ENCODE measurements around the gene KIAA0825.
A peak's percentile ranks its signal among the peaks of the same experiment; 100 is the strongest.
"Not testable (repeated sequence)": the region's sequence is repeated elsewhere in the genome, so short reads cannot be mapped to it uniquely, and the experiment has no call there.

Gene KIAA0825

DNA sequence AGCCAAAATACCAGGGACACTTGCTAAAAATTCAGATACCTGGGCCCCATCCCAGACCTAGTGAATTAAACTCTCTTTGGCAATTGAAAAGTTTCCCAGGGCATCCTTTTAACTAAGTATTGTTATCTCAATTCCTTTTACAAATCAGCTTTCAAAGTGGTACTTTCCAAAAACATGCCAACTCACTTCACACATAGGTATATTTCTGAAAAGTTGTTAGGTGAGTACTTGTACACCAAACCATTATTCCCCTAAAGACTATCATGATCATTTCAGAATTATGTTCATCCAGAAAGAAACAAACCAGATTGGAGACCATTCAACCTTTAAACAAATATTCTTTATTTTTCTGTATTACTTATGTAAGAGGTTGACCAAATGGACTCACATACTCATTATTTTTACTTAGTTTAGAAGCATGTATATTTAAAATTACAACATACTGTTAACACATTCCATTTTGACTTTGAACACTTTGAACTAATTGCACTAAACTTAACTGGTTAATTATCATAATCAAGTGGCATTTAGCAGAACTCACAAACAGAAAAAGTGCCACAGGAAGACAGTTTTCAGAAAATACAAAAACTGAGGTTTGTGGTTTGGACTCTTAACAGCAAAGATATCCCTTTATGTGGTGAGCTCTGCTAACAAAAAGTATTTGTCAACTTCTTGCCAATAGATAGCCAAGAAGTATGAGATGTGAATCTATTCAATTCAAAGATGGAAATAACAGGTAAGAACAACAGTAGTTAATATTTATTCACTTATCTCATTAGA, 40.7 kb downstream of the KIAA0825 start:
- Histone ChIP-seq H3K27ac (peak overlapping the region in 6 of 21 experiments; percentile 11 to 73 (median 41)), H3K4me3 (no peak overlapping the region)

DNA sequence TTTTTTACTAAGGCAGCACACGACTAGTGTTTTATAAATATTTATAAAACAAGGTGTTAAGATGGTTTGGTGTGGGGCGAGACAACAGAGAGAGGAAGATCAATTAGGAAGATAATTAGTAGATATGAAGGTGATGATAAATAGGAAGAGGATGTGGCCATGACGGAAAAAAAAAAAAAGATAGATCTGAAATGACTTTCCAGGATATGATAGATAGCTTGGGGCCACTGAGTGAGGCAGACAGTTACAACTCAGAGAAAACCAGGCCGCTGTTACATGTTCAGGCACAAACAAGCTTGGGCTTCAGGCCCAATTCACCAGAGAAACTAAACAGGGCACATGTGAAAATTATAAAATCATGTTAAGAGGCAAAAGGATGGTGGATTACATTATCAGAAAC, 43.2 kb downstream of the KIAA0825 start:
- H3K27ac ChIP-seq: peak overlapping the region in 3 of 21 experiments; percentile 3 to 77 (median 51)
- no peak overlapping the region for H3K4me3 ChIP-seq

DNA sequence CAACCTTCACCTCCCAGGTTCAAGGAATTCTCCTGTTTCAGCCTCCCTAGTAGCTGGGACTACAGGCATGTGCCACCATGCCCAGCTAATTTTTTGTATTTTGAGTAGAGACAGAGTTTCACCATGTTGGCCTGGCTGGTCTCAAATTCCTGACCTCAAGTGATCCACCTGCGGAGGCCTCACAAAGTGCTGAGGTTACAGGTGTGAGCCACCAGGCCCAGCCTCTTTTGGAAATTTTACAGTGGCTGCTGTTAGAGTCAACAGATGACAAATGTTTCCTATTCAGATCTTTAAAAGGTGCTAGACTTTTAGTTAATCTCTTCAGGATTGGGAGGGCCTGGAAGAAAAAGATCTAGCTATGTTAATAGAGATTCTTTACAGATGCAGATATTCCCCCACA, 45.1 kb downstream of the KIAA0825 start:
- H3K27ac ChIP-seq: peak overlapping the region in 2 of 21 experiments; percentile 20 to 77
- not testable (repeated sequence) for H3K4me3 ChIP-seq

DNA sequence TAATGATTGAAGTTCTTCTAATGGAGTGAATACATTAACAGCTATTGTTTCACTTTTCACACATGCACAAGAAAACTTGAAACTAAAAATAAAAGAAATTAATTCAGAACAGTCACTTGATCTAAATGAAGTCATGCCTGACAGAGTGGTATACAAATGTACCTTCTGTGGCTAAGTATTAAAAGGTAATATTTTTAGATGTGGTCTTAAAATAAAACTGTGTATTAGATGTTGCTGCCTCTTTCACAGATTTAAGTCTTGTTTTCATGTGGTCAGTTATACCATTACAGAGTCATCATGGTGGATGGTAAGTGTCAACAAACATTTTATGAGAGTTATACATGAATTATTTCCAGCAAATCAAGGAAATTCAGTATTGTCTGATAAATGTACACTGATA, 47.0 kb downstream of the KIAA0825 start:
- Histone ChIP-seq H3K4me3 (no peak overlapping the region), H3K27ac (no peak overlapping the region)

DNA sequence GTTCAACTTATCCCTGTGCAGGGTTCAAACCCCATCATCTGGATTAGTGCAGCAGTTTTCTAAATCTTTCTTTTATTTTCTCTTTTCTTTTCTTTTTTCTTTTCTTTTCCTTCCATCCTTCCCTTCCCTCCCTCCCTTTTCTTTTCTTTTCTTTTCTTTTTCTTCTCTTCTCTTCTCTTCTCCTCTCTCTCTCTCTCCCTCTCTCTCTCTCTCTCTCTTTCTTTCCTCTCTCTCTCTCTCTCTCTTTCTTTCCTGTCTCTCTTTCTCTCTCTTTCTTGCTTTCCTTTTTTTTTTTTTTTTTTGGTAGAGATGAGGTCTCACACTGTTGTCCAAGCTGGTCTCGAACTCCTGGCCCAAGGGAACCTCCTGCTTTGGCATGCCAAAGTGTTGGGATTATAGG, 53.6 kb downstream of the KIAA0825 start:
- Histone ChIP-seq H3K27ac (no peak overlapping the region), H3K4me3 (no peak overlapping the region)

DNA sequence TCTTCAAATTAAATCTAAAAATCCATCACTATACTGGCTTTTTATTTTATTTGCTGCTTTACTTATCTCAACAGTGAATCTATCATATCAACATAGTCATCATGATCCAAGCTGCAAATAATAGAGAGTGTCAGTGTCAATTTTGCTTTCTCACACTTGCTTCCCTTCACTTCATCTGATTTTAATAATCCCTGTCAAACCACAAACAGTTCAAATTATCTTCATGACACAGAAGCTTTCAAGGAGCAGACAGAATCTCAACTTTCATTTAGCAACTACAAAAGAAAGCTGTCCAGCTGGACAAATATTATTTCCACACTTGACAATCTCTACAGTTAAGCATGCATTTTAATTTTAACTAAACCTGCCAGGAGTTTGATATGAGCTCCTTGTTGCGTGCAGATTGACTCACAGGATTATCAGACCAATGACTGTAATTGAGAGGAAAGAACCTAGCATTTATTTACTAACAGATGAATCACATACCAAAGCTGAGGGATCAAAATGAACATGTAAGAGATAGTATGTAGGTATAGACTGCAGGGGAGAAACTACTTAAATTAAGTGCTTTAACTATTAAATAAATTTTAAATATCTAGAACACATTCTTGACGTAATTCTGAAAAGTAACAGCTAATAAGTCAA, 56.0 kb downstream of the KIAA0825 start:
- no peak overlapping the region for H3K4me3 ChIP-seq
- H3K27ac ChIP-seq: no peak overlapping the region

DNA sequence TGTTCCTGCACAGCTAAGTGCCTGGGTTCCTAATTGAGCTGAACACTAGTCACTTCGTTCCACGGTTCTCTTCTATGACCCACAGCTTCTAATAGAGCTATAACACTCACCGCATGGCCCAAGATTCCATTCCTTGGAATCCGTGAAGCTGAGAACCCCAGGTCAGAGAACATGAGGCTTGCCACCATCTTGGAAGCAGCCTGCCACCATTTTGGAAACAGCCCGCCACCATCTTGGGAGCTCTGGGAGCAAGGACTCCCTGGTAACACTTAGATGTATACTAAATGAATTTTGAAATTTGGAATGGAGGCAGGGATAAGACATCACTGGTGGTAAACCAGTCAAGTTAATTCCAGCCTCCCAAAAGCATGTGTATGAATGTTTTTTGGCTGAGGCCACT, 60.4 kb downstream of the KIAA0825 start:
- Histone ChIP-seq H3K4me3 (no peak overlapping the region), H3K27ac (no peak overlapping the region)

DNA sequence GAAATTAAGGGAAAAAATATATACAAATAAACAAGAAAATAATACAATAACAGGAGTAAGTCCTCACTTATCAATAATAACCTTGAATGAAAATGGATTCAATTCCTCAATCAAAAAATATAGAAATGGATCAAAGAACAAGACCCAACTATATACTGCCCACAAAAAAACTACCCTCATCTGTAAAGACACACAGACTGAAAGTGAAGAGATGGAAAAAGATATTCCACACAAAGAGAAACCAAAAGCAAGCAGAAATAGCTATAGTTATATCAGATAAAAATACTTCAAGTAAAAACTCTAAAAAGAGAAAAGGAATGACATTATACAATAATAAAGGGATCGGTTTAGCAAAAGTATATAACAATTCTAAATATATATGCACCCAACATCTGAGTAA, 66.5 kb downstream of the KIAA0825 start:
- Histone ChIP-seq H3K4me3 (no peak overlapping the region), H3K27ac (no peak overlapping the region)

DNA sequence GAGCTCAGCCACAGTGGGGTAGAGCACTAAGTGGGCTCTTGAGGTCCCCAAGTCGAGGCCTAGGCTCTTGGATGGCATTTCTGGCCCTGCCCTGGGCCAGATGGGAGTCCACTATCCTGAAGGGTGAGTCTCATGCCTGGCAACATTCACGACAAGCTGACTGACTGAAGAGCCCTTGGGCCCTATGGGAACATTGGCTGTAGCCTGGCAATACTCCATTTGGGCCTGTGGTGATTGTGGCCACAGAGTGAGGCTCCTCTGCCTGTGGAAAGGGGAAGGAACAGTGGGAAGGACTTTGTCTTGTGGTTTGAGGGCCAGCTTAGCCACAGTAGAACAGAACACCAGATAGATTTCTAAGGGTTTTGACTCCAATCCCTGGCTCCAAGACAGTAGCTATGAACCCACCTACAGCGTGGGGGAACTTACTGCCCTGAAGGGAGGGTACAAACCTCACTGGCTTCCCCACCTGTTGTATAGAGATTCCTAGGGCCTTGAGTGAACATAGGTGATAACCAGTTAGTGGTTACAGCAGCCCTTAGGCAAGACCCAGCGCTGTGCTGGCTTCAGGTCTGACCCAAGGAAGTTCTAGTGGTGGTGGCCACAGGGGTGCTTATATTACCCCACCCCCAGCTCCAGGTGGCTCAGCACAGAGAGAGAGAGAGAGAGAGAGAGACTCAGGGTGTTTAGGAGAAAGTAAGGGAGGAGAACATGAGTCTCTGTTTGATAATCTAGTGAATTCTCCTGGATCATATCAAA, 72.4 kb downstream of the KIAA0825 start:
- H3K27ac ChIP-seq: no peak overlapping the region
- H3K4me3 ChIP-seq: no peak overlapping the region

DNA sequence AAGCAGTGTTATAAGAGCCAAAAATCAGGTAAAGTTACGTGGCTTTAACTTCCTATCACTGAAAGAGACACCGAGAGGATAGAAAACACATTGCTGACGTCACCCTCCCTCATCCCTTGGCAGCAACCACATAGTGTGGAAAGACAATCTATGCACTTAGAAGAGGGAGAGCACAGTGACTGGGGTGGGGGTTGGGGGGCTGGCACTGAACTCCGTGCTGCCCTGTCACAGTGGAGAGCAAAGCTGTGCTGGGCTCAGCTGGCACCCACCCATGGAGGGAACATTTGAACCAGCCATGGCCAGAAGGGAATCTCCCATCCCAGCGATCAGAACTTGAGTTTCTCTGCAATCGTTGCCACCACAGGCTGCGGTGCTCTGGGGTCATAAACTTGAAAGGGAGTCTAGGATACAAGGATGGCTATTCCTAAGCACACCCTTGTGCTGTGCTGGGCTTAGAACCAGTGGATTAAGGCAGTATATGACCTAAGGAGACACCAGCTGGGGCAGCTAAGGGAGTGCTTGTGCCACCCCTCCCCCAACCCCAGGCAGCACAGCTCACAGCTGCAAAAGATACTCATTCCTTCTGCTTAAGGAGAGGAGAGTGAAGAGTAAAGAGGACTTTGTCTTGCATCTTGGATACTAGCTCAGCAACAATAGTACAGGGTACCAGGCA, 73.4 kb downstream of the KIAA0825 start:
- Histone ChIP-seq H3K27ac (no peak overlapping the region), H3K4me3 (no peak overlapping the region)

DNA sequence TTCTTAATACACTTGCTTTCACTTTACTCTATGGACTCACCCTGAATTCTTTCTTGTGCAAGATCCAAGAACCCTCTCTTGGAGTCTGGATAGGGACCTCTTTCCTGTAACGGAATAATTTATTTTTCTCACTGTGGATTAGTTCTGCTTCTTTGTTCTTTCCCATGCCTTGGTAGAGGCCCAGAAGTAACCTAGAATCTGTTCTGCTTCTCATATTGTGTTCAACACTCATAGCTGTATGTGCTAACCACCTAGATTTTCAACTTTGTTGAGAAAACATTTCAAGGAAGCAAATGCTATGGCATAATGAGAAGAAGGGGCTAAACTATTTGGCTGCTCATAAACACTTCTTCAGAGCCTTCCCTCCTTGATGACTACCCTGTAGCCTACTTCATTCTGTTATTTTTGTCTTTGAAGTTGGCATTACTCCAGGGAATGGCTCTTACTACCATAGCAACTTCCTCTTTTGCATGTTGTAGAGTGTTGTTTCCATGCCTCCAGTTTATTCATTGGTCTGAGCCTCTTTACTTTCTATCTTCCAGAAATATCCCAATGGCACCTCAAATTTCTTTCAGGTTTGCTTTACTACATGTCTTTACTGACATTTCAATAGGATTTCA, 74.3 kb downstream of the KIAA0825 start:
- Histone ChIP-seq H3K27ac (no peak overlapping the region), H3K4me3 (no peak overlapping the region)

DNA sequence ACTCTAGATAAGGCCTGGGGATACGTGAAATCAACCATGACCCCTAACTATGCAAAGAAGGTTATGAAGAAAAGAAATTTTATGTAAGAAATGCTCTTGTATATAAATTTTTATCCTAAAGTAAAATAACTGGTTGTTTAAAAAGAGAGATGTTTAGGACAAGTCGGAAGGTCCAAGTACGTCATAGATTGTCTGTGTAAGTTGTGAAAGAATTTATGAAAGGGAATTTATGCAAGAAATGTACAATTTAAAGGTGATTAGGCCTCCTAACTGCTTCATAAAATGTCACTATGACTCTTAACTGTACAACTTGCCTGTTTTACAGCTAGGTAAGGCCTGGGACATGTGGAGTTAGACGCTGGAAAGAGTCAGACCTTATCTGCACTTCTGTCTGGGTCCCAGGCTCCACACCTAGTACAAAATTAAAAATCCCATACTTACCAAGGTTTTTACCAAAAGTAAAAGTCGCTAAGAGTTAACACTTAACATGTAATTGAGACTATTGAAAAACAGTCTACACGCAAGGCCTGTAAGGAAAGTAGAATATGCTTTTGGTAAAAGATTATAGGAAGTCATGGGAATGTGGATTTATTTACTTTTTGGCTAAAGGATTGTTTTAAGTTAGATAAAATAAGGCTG, 77.4 kb downstream of the KIAA0825 start:
- no peak overlapping the region for H3K4me3 ChIP-seq

DNA sequence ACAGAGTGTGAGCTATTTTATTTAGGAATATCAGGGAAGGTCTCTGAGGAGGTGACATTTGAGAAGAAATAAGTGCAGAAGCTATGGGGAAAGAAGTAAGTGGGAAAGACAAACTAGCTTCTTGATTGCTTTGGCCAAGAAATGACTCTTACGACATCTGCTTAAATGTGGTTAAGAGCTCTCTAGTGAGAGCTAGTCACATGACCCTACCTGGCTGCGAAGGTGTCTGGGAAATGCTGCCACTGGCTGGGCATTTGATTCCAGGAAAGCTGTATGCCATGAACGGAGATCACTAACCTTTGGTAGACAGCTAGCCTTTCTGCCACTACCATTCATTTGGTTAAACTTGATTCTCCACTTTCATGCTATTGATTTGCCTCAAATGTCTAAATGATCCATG, 80.1 kb downstream of the KIAA0825 start:
- H3K27ac ChIP-seq: no peak overlapping the region
- H3K4me3 ChIP-seq: no peak overlapping the region

More for the DNA sequence above, 77.4 kb downstream of the KIAA0825 start:
- no peak overlapping the region for H3K27ac ChIP-seq

DNA sequence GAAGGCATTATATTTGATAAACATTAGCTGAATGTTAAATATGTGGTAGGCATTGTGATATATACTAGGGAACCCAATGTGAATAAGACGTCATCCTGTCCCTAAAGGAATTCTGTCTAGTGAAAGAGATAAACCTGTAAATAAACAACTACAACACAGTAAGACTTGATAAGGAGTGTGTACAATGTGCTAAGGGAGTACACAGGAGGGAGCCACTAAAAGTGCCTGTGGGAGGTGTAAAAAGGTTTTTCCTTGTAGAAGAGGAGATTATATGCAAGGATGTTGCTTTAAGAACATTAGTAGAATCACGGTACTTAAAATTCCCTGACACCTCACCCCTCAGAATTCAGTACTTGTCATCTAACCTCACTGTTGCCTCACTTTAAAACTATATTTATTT, 91.7 kb downstream of the KIAA0825 start:
- Histone ChIP-seq H3K27ac (no peak overlapping the region), H3K4me3 (no peak overlapping the region)

DNA sequence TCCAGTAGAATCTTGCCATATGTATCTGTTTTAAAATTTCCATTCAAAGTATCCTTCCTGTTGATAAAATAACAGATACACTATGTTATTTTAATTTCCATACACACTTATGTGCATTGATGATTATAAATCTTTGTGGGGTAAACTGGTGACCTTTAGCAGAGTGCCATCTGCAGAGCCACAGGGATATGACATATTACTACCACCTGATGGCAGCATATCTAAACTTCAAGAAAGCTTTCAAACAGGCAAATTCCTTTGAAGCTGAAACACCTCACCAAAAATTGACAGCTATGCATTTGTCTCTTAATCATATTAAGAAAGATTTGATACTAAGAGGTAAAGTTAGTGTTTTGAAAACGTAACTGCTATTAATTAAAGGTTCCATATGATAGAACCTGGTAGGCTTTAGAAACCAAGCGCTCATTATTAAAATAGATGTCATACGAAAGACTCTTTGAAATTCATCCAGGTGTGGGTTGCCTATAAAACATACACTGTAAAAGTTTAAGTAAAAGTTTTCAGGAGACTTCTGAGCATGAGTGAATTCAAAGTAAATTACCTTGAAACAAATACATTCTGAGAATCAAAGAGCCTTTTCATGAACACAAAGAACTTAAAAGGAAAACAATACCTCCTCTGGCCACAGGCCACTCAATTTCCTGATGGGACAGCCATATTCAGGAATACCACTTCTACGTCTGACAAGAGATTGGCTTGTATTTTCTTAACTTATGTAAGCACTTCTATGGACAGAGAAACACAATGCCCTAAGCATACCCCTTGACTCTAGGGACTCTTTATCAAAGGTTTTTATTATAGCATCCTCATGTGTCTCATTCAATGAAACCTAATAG, 93.3 kb downstream of the KIAA0825 start:
- Histone ChIP-seq H3K27ac (no peak overlapping the region), H3K4me3 (no peak overlapping the region)

DNA sequence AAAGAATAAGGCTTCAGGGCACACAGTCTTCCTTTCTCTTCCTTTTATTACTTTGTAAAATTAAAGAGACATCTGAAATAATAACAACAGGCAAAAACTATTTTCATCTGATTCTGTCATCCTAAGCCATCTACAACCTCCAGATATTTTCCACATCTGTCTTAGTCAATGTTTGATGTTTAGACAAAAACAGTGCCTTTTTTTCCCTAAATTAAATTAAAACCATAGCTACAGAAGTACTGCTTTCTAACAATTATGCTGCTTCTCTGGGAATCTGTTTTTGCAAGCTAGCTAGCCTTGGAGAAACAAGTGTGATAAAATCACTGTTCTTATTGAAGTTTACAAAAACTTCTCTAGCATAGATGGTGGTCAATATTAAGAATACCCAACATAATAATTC, 95.4 kb downstream of the KIAA0825 start:
- no peak overlapping the region for H3K27ac ChIP-seq
- H3K4me3 ChIP-seq: no peak overlapping the region

DNA sequence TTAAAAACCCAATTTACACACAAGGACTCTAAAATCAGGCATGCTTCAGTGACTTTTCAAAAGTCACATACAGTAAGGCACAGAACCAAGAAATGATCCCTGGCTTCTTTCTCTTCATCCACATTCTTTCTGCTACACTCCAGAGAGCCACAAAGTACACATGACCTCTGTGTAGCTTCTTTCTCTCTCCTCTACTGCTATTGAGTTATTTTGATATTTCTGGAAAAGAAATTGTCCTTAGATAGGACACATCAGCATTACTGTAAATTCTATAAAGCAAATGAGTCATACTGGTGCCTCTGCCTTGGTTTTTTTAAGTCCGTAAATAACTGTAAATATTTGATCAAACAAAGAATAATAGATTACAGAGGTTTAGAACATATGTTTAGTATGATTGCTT, 96.3 kb downstream of the KIAA0825 start:
- Histone ChIP-seq H3K27ac (no peak overlapping the region), H3K4me3 (no peak overlapping the region)

Measured in skin epidermis (tissue), 12 donors.